GM12878 (cell line): ENCODE data around the gene NRXN3. TPM values are rescaled to one million over a fixed set of nuclear protein-coding genes. Genes with fewer than 3 reads are reported as not detected.

Source experiments
- ATAC-seq: fragments of 200-7000 bp; cut with Tn5 transposase; 3 replicates; pipeline ENCODE4 v1.9.1; 2020; ENCODE audit warnings: mild to moderate bottlenecking, moderate library complexity
- BruUV-seq: library from RNA; stranded (reverse); fragments of 400-500 nt; replicated peaks from 2 replicates; lab custom pipeline; 2021; lab: Mats Ljungman, UMichigan
- CTCF ChIA-PET: fragments of 300-600 bp; sonication (Branson Sonifier 250); formaldehyde crosslinking; extraction: SDS; loops from one replicate; lab custom pipeline; 2021; ENCODE audit warnings: inconsistent platforms; lab: Yijun Ruan, JAX
- POLR2A ChIA-PET: fragments of 350-600 bp; formaldehyde crosslinking; extraction: SDS; loops from one replicate; lab custom pipeline; 2021; ENCODE audit warnings: inconsistent platforms; lab: Charles Lee
- RAD21 ChIA-PET: fragments of 300-600 bp; sonication (Branson Sonifier 250); formaldehyde crosslinking; loops from one replicate; lab custom pipeline; 2023; ENCODE audit warnings: antibody characterized with exemption; ENCODE audit not compliant: unreplicated experiment; lab: Charles Lee
- SMC1A ChIA-PET: fragments of 300-600 bp; sonication (Branson Sonifier 250); formaldehyde crosslinking; loops from one replicate; lab custom pipeline; 2023; ENCODE audit not compliant: unreplicated experiment, uncharacterized antibody; lab: Charles Lee
- DNase-seq: peaks from one replicate; pipeline ENCODE4 v3.0.0-alpha.2; 2011; ENCODE audit warnings: low read depth, low spot score
- FAIRE-seq: peaks from 3 replicates; lab custom pipeline; 2011; peaks lifted over from hg19 to GRCh38; lab: Jason Lieb, UNC
- H2AFZ ChIP-seq: 2 replicates; pipeline ENCODE4 v1.6.0; 2011; ENCODE audit warnings: low read depth, low read length, control low read depth; ENCODE audit not compliant: control insufficient read depth
- H3K27ac ChIP-seq: 2 replicates; pipeline ENCODE4 v1.5.1; 2011; ENCODE audit warnings: control low read depth; ENCODE audit not compliant: control insufficient read depth, insufficient read depth
- H3K27me3 ChIP-seq, 2 experiments: replicated peaks in 1 of 2; 2 replicates each; pipeline versions ENCODE4 v1.6.0 to v1.6.1; 2011; ENCODE audit warnings: low read length in 1 of 2; ENCODE audit not compliant: control insufficient read depth in 2 of 2, insufficient read depth in 2 of 2
- H3K36me3 ChIP-seq, 2 experiments: 2 replicates each; pipeline ENCODE4 v1.5.1; 2011; ENCODE audit warnings: low read length in 1 of 2; ENCODE audit not compliant: control insufficient read depth in 2 of 2, insufficient read depth in 2 of 2
- H3K4me1 ChIP-seq: 2 replicates; pipeline ENCODE4 v1.6.1; 2011; ENCODE audit warnings: mild to moderate bottlenecking, low read length, moderate library complexity, mixed read lengths; ENCODE audit not compliant: control insufficient read depth, insufficient read depth
- H3K4me2 ChIP-seq: 2 replicates; pipeline ENCODE4 v1.6.0; 2011; ENCODE audit warnings: control low read depth; ENCODE audit not compliant: control insufficient read depth, insufficient read depth
- H3K4me3 ChIP-seq: fragments of 200-600 bp; sonication (generic); 2 replicates; pipeline ENCODE4 v1.5.1; 2016
- H3K79me2 ChIP-seq: 2 replicates; pipeline ENCODE4 v1.6.0; 2011; ENCODE audit warnings: low read length; ENCODE audit not compliant: control insufficient read depth, insufficient read depth
- H3K9ac ChIP-seq: 2 replicates; pipeline ENCODE4 v1.8.0; 2011; ENCODE audit warnings: low read length, control low read depth, mixed read lengths; ENCODE audit not compliant: control insufficient read depth, insufficient read depth
- H3K9me3 ChIP-seq: replicated peaks from 3 replicates; pipeline ENCODE4 v1.5.1; 2011; ENCODE audit warnings: mild to moderate bottlenecking, low read length; ENCODE audit not compliant: control insufficient read depth, insufficient read depth
- H4K20me1 ChIP-seq: 2 replicates; pipeline ENCODE4 v1.6.0; 2011; ENCODE audit not compliant: control insufficient read depth, insufficient read depth
- BRCA1 ChIP-seq: IDR thresholded peaks from 2 replicates; pipeline ENCODE4 v1.6.1; 2011; ENCODE audit warnings: low read depth, low read length, improper control_type of control experiment
- CUX1 ChIP-seq: IDR thresholded peaks from 2 replicates; pipeline ENCODE4 v1.6.1; 2012; ENCODE audit warnings: improper control_type of control experiment, low read depth, low read length; ENCODE audit not compliant: insufficient replicate concordance
- KAT2A ChIP-seq: conservative IDR thresholded peaks from 2 replicates; pipeline ENCODE4 v1.6.1; 2011; ENCODE audit warnings: low read depth, low read length; ENCODE audit not compliant: control insufficient read depth
- MXI1 ChIP-seq: fragments of 150-350 bp; IDR thresholded peaks from 2 replicates; pipeline ENCODE4 v1.6.1; 2011; ENCODE audit warnings: low read depth, mild to moderate bottlenecking, inconsistent platforms, low read length, improper control_type of control experiment
- NFYA ChIP-seq: IDR thresholded peaks from 2 replicates; pipeline ENCODE4 v1.6.1; 2011; ENCODE audit warnings: low read depth, mild to moderate bottlenecking, low read length, improper control_type of control experiment, borderline replicate concordance
- RCOR1 ChIP-seq: conservative IDR thresholded peaks from 2 replicates; pipeline ENCODE4 v1.6.1; 2012; ENCODE audit warnings: low read depth, low read length, improper control_type of control experiment
- SIN3A ChIP-seq: IDR thresholded peaks from 2 replicates; pipeline ENCODE4 v1.6.1; 2012; ENCODE audit warnings: low read depth, low read length, improper control_type of control experiment
- SIX5 ChIP-seq: IDR thresholded peaks from 2 replicates; pipeline ENCODE4 v1.6.1; 2011; ENCODE audit warnings: mild to moderate bottlenecking, low read depth, low read length, moderate library complexity; ENCODE audit not compliant: severe bottlenecking
- SREBF2 ChIP-seq: IDR thresholded peaks from 2 replicates; pipeline ENCODE4 v1.6.1; 2012; ENCODE audit warnings: mild to moderate bottlenecking, low read length
- WGBS: methylation state at CpG from one replicate; pipeline ENCODE4 v1.1.6; 2016; ENCODE audit warnings: low lambda C conversion rate; ENCODE audit not compliant: insufficient replicate concordance, insufficient coverage; ENCODE audit errors: missing lambda C conversion rate; 5-methylcytosine and 5-hydroxymethylcytosine counted together
- in situ Hi-C: fragments of 300-500 bp; cut with MboI; formaldehyde crosslinking; loops from 9 replicates; pipeline ENCODE4 v1.14.3; 2018; ENCODE audit warnings: mixed read lengths
- intact Hi-C: fragments of 100-400 bp; cut with micrococcal nuclease; formaldehyde crosslinking; loops from one replicate; pipeline ENCODE4 v1.14.2; 2022; ENCODE audit not compliant: unreplicated experiment
- polyA plus RNA-seq, 11 experiments: library from polyadenylated mRNA; depleted of rRNA in 4 of 11; unstranded in 6 of 11; stranded (reverse) in 5 of 11; fragments of >200 nt; fragmentation: Nextera tagmentation in 4 of 11; fragmentation: Illumina TruSeq in 1 of 11; extraction: Ambion mirVana in 4 of 11; extraction: Trizol in 1 of 11; gene quantifications; 1 replicate in 1 of 11; 2 replicates in 10 of 11; pipeline versions ENCODE4 v1.2.1 to v1.2.3, GENCODE V29; 2011 to 2016; ENCODE audit warnings: inconsistent platforms in 2 of 11, missing spikeins in 2 of 11, low read depth in 1 of 11
- total RNA-seq, 4 experiments: library from RNA; depleted of rRNA in 3 of 4; stranded (reverse); fragments of >200 nt in 3 of 4; fragmentation: Illumina TruSeq in 1 of 4; extraction: Trizol in 1 of 4; gene quantifications; 2 replicates each; pipeline versions ENCODE4 v1.2.1 to v1.2.3, GENCODE V29; 2013 to 2021
- TF ChIP-seq, protein P1 (sequence below): fragments of 450-650 bp; IDR thresholded peaks from 2 replicates; pipeline ENCODE4 v1.6.1; 2016; ENCODE audit warnings: mild to moderate bottlenecking

The NRXN3 gene
- total and polyA plus RNA-seq, 10 of the 15 experiments (the other 5 are each of a cell fraction or from before 2014, with no cell fraction given): 0.52 to 3.3 (median 1.4) TPM

DNA sequence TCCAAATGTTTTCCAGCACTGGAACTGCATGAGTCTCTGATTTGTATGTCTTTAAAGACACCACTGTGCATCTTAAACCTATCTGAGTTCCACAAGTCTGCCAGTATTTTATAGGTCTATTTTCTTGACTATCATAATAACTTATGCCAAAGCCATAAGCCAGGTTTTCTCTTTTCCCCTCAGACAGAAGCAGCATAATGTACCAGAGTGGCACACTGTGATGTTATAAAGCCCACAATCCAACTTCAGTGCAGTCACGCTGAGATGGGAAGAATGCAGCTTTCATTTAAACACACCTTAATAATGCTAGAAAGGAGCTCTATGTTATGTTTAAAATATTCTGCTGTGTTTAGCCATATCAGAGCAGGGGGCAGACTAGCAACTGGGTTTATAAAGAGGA is 1117.8 kb downstream of the NRXN3 start (continued):
- TF ChIP-seq BRCA1: no peak

- FAIRE-seq: no peak
- no TSS peak for BruUV-seq
- H3K36me3 ChIP-seq: no peaks in the 10 kb centered on the region
- in situ Hi-C loops (no loop called here), intact Hi-C loops (no loop called here)
- H3K4me3 ChIP-seq: no peak overlapping the region
- no peaks in the 10 kb centered on the region for H3K27me3 ChIP-seq
- ChIA-PET SMC1A (no interaction called here), RAD21 (no interaction called here), CTCF (no interaction called here), POLR2A (no interaction called here)
- no peak overlapping the region for H3K4me2 ChIP-seq
- H3K27ac ChIP-seq: no peak overlapping the region
- TF ChIP-seq, protein P1, sequence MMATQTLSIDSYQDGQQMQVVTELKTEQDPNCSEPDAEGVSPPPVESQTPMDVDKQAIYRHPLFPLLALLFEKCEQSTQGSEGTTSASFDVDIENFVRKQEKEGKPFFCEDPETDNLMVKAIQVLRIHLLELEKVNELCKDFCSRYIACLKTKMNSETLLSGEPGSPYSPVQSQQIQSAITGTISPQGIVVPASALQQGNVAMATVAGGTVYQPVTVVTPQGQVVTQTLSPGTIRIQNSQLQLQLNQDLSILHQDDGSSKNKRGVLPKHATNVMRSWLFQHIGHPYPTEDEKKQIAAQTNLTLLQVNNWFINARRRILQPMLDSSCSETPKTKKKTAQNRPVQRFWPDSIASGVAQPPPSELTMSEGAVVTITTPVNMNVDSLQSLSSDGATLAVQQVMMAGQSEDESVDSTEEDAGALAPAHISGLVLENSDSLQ: no peak
- TF ChIP-seq RCOR1: no peak
- no peak for TF ChIP-seq SIX5
- no peak overlapping the region for H2AFZ ChIP-seq
- H3K9me3 ChIP-seq: no peaks in the 10 kb centered on the region
- no peaks in the 10 kb centered on the region for H3K4me1 ChIP-seq
- no peaks in the 10 kb centered on the region for H4K20me1 ChIP-seq
- H3K9ac ChIP-seq: no peak overlapping the region
- H3K79me2 ChIP-seq: no peaks in the 10 kb centered on the region
- 23% methylated on average over 11 of the region's 11 CpGs for WGBS
- ATAC-seq: no peak
- no peak for DNase-seq
These were observed 1123.5 kb downstream of the NRXN3 start for GRCh38 chr14:79293482-79294177.

DNA sequence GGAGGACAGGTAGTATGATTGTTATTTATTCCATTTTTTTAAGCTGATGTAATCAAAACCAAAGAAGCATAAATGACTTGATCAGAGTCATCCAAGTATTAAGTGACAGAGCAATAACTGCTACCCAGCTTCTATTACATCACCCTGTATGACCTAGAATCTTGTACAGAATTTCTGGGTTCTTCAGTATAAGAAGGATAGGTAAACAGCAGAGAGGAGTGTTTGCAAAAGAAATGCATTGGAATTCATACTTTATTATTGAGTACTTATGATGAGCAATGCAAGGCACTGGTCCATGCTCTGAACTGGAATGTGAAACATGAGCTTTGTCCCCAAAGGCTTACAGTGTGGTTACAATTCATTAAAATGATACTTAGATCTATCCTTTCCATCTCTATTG is 1124.3 kb downstream of the NRXN3 start:
- in situ Hi-C loops (no loop called here), intact Hi-C loops (no loop called here)
- H3K9ac ChIP-seq: no peak overlapping the region
- no peak overlapping the region for H3K4me2 ChIP-seq
- POLR2A ChIA-PET: no interaction called here
- H3K79me2 ChIP-seq: no peaks in the 10 kb centered on the region
- no peaks in the 10 kb centered on the region for H3K36me3 ChIP-seq
- no peaks in the 10 kb centered on the region for H4K20me1 ChIP-seq
- no peak overlapping the region for H3K27ac ChIP-seq
- ATAC-seq: no peak
- FAIRE-seq: no peak
- no peaks in the 10 kb centered on the region for H3K27me3 ChIP-seq
- RAD21 ChIA-PET: no interaction called here
- no peaks in the 10 kb centered on the region for H3K9me3 ChIP-seq
- no TSS peak for BruUV-seq
- no peak overlapping the region for H3K4me3 ChIP-seq
- CTCF ChIA-PET: no interaction called here
- H2AFZ ChIP-seq: no peak overlapping the region
- no peak for DNase-seq
- SMC1A ChIA-PET: no interaction called here
- H3K4me1 ChIP-seq: no peaks in the 10 kb centered on the region
- TF ChIP-seq RCOR1 (no peak), CUX1 (no peak), SREBF2 (no peak), NFYA (no peak), KAT2A (no peak), SIN3A (no peak), MXI1 (no peak)
